HepG2 (cell line): ENCODE results near the gene TRIM15. TPM values are rescaled to one million over a fixed set of nuclear protein-coding genes. Genes with fewer than 3 reads are reported as not detected.
A peak's percentile ranks its signal among the peaks of the same experiment; 100 is the strongest.

Experiments used
- ELF1 ChIP-seq: sonication (generic); formaldehyde crosslinking; IDR thresholded peaks from 2 replicates; pipeline ENCODE4 v1.4.0; 2020; ENCODE audit warnings: missing genetic modification reagents
- ETV6 ChIP-seq: sonication (generic); formaldehyde crosslinking; conservative IDR thresholded peaks from 2 replicates; pipeline ENCODE4 v1.4.0; 2020; ENCODE audit warnings: missing genetic modification reagents
- HMG20B ChIP-seq: conservative IDR thresholded peaks from 2 replicates; pipeline ENCODE4 v1.6.1; 2016; ENCODE audit warnings: missing genetic modification reagents, missing compliant biosample characterization
- HOXA7 ChIP-seq: sonication (generic); formaldehyde crosslinking; IDR thresholded peaks from 2 replicates; pipeline ENCODE4 v1.8.1; 2022; ENCODE audit warnings: mild to moderate bottlenecking, missing genetic modification reagents, moderate library complexity
- ISL2 ChIP-seq: sonication (generic); formaldehyde crosslinking; IDR thresholded peaks from 2 replicates; pipeline ENCODE4 v1.5.0; 2020; ENCODE audit warnings: missing genetic modification reagents
- KDM5A ChIP-seq: fragments of 200-600 bp; sonication (generic); IDR thresholded peaks from 2 replicates; pipeline ENCODE4 v1.7.0; 2018; ENCODE audit warnings: antibody characterized with exemption, mild to moderate bottlenecking, low read length, borderline replicate concordance
- KLF15 ChIP-seq: sonication (generic); formaldehyde crosslinking; IDR thresholded peaks from 2 replicates; pipeline ENCODE4 v1.8.1; 2023; ENCODE audit warnings: borderline replicate concordance, mild to moderate bottlenecking, inconsistent platforms, missing genetic modification reagents, mixed read lengths
- MED1 ChIP-seq: sonication (generic); formaldehyde crosslinking; IDR thresholded peaks from 2 replicates; pipeline ENCODE4 v1.4.0; 2020; ENCODE audit warnings: missing genetic modification reagents
- ONECUT2 ChIP-seq: sonication (generic); formaldehyde crosslinking; IDR thresholded peaks from 2 replicates; pipeline ENCODE4 v1.4.0; 2020; ENCODE audit warnings: missing genetic modification reagents
- PCBP1 ChIP-seq: fragments of 200-400 bp; formaldehyde crosslinking; IDR thresholded peaks from 2 replicates; pipeline ENCODE4 v1.6.1; 2017; ENCODE audit warnings: mild to moderate bottlenecking, low read depth, low read length, borderline replicate concordance
- PRDM10 ChIP-seq: sonication (generic); formaldehyde crosslinking; IDR thresholded peaks from 2 replicates; pipeline ENCODE4 v1.4.0; 2020; ENCODE audit warnings: low read depth, missing genetic modification reagents
- SAP130 ChIP-seq: IDR thresholded peaks from 2 replicates; pipeline ENCODE4 v1.6.1; 2016; ENCODE audit warnings: low read depth
- YY1 ChIP-seq: IDR thresholded peaks from 2 replicates; pipeline ENCODE4 v1.6.1; 2011; ENCODE audit warnings: low read length, low read depth, moderate library complexity, mild to moderate bottlenecking; ENCODE audit not compliant: insufficient read depth, insufficient replicate concordance
- ZBTB34 ChIP-seq: sonication (generic); formaldehyde crosslinking; IDR thresholded peaks from 2 replicates; pipeline ENCODE4 v1.8.0; 2022; ENCODE audit warnings: mild to moderate bottlenecking, missing genetic modification reagents
- ZBTB49 ChIP-seq: sonication (generic); formaldehyde crosslinking; IDR thresholded peaks from 2 replicates; pipeline ENCODE4 v1.4.0; 2020; ENCODE audit warnings: missing genetic modification reagents, borderline replicate concordance
- ZFP36 ChIP-seq: fragments of 150-350 bp; IDR thresholded peaks from 2 replicates; pipeline ENCODE4 v1.6.1; 2018; ENCODE audit warnings: borderline replicate concordance, low read length, low read depth; ENCODE audit not compliant: partially characterized antibody
- ZFP82 ChIP-seq: sonication (generic); formaldehyde crosslinking; IDR thresholded peaks from 2 replicates; pipeline ENCODE4 v1.5.1; 2020; ENCODE audit warnings: mild to moderate bottlenecking, missing genetic modification reagents, borderline replicate concordance
- ZNF264 ChIP-seq: sonication (generic); formaldehyde crosslinking; IDR thresholded peaks from 2 replicates; pipeline ENCODE4 v1.4.0; 2020; ENCODE audit warnings: missing genetic modification reagents
- ZNF605 ChIP-seq: sonication (generic); formaldehyde crosslinking; IDR thresholded peaks from 2 replicates; pipeline ENCODE4 v1.8.0; 2022; ENCODE audit warnings: mild to moderate bottlenecking, missing genetic modification reagents
- ZNF660 ChIP-seq: sonication (generic); formaldehyde crosslinking; IDR thresholded peaks from 2 replicates; pipeline ENCODE4 v1.5.1; 2020; ENCODE audit warnings: mild to moderate bottlenecking, low read depth, missing genetic modification reagents, borderline replicate concordance
- ZNF746 ChIP-seq: sonication (generic); formaldehyde crosslinking; IDR thresholded peaks from 2 replicates; pipeline ENCODE4 v1.8.0; 2022; ENCODE audit warnings: mild to moderate bottlenecking, missing genetic modification reagents
- polyA plus RNA-seq, 8 experiments: library from polyadenylated mRNA; depleted of rRNA in 3 of 8; stranded (reverse) in 7 of 8; unstranded in 1 of 8; fragments of >200 nt; fragmentation: Illumina TruSeq in 4 of 8; extraction: Trizol in 4 of 8; gene quantifications; 2 replicates each; pipeline versions ENCODE4 v1.2.1 to v1.2.3, GENCODE V29; 2011 to 2016; ENCODE audit warnings: low read depth in 4 of 8, missing spikeins in 1 of 8, mixed read lengths in 1 of 8; ENCODE audit not compliant: insufficient read depth in 1 of 8
- total RNA-seq, 5 experiments: library from RNA; depleted of rRNA; stranded (reverse); fragments of >200 nt; fragmentation: Illumina TruSeq; extraction: Trizol; gene quantifications; 2 replicates each; pipeline ENCODE4 v1.2.3, GENCODE V29; 2016; ENCODE audit warnings: low read depth in 1 of 5

Gene TRIM15
- total and polyA plus RNA-seq, 2 of the 13 experiments (the other 11 are each of a cell fraction or from before 2014, with no cell fraction given), result 35.1 to 38.2 TPM

- TF ChIP-seq ZBTB49 (CRISPR knock-in tag) (no peak), ZNF660 (CRISPR knock-in tag) (peak; percentile 76; the same call in 1 of the 2 replicates), PCBP1 (peak; percentile 70; the same call in 1 of the 2 replicates), MED1 (CRISPR knock-in tag) (peak; percentile 54), ZFP36 (no peak), ZNF264 (CRISPR knock-in tag) (peak; percentile 79), ONECUT2 (CRISPR knock-in tag) (0 out of 2 replicates have a peak, but pooled peaks have one; percentile 16), HOXA7 (CRISPR knock-in tag) (no peak), KLF15 (peak; percentile 55; the same call in 1 of the 2 replicates), ELF1 (CRISPR knock-in tag) (peak; percentile 91), ZNF605 (CRISPR knock-in tag) (peak; percentile 85; the same call in 1 of the 2 replicates), ZFP82 (peak; percentile 99), ISL2 (0 out of 2 replicates have a peak, but pooled peaks have one; percentile 54), HMG20B (CRISPR knock-in tag) (peak; percentile 88; the same call in 1 of the 2 replicates), SAP130 (peak; percentile 97), ZNF746 (CRISPR knock-in tag) (peak; percentile 27), KDM5A (peak; percentile 62), YY1 (peak; percentile 78), ETV6 (CRISPR knock-in tag) (peak; percentile 35; the same call in 1 of the 2 replicates), PRDM10 (CRISPR knock-in tag) (peak; percentile 27; the same call in 1 of the 2 replicates), ZBTB34 (CRISPR knock-in tag) (no peak)
Measured at GRCh38 chr6:30212865-30213666, 49.7 kb downstream of the TRIM15 start, which contains the start of gene TRIM26 (continued).
